Karpas-422 (cell line): ENCODE data around the gene BFSP2. TPM values are rescaled to one million over a fixed set of nuclear protein-coding genes. Genes with fewer than 3 reads are reported as not detected.

ENCODE experiments used
- DNase-seq: peaks from one replicate; pipeline ENCODE4 v3.0.0-alpha.2; 2015
- H2AFZ ChIP-seq: fragments of 200-600 bp; sonication (generic); 2 replicates; pipeline ENCODE4 v1.6.1; 2014; ENCODE audit warnings: antibody characterized with exemption, low read length, mixed read lengths
- H3K27ac ChIP-seq: fragments of 200-600 bp; sonication (generic); 2 replicates; pipeline ENCODE4 v1.5.1; 2014; ENCODE audit warnings: mild to moderate bottlenecking, low read length, moderate library complexity
- H3K27me3 ChIP-seq: fragments of 200-600 bp; sonication (generic); 2 replicates; pipeline ENCODE4 v1.6.1; 2014; ENCODE audit warnings: low read length, mixed read lengths
- H3K36me3 ChIP-seq: fragments of 200-600 bp; sonication (generic); 2 replicates; pipeline ENCODE4 v1.6.1; 2014; ENCODE audit warnings: low read length, mixed read lengths; ENCODE audit not compliant: insufficient read depth
- H3K4me1 ChIP-seq: fragments of 200-600 bp; sonication (generic); 2 replicates; pipeline ENCODE4 v1.6.1; 2014; ENCODE audit warnings: mild to moderate bottlenecking, low read length, mixed read lengths
- H3K4me2 ChIP-seq: fragments of 200-600 bp; sonication (generic); 2 replicates; pipeline ENCODE4 v1.6.1; 2014; ENCODE audit warnings: low read length, low read depth, mild to moderate bottlenecking; ENCODE audit not compliant: poor library complexity, severe bottlenecking
- H3K4me3 ChIP-seq: fragments of 200-600 bp; sonication (generic); 2 replicates; pipeline ENCODE4 v1.5.1; 2014; ENCODE audit warnings: mild to moderate bottlenecking, antibody characterized with exemption, low read length, mixed read lengths
- H3K79me2 ChIP-seq: fragments of 200-600 bp; sonication (generic); 2 replicates; pipeline ENCODE4 v1.6.1; 2014; ENCODE audit warnings: mild to moderate bottlenecking, low read length, mixed read lengths
- H3K9ac ChIP-seq: fragments of 200-600 bp; sonication (generic); 2 replicates; pipeline ENCODE4 v1.6.0; 2014; ENCODE audit warnings: low read length
- H3K9me2 ChIP-seq: fragments of 200-600 bp; sonication (generic), shearing (Covaris generic); replicated peaks from 2 replicates; pipeline ENCODE4 v1.6.0; 2014; ENCODE audit warnings: mild to moderate bottlenecking, low read length, moderate library complexity; ENCODE audit not compliant: insufficient read depth
- H3K9me3 ChIP-seq: fragments of 300-700, 200-600 bp; sonication (generic); 2 replicates; pipeline ENCODE4 v1.6.1; 2014; ENCODE audit warnings: low read length, mixed read lengths
- H4K20me1 ChIP-seq: fragments of 200-600 bp; sonication (generic); 2 replicates; pipeline ENCODE4 v1.6.1; 2014; ENCODE audit warnings: mild to moderate bottlenecking, antibody characterized with exemption, low read length, low read depth; ENCODE audit not compliant: insufficient read depth
- total RNA-seq: library from RNA; depleted of rRNA; stranded (reverse); fragments of >200 nt; shearing (Covaris generic); gene quantifications from 2 replicates; pipeline ENCODE4 v1.2.3, GENCODE V29; 2014; ENCODE audit warnings: low replicate concordance

Gene BFSP2
- total RNA-seq, 1 experiment from 2014 or later: 33.1 TPM

GRCh38 chr3:133367403-133367802 lies 32.5 kb upstream of the BFSP2 start:
- no peaks in the 10 kb centered on the region for H3K9me2 ChIP-seq

GRCh38 chr3:133367956-133368355 lies 31.9 kb upstream of the BFSP2 start:
- H2AFZ ChIP-seq: no peak overlapping the region
- H3K4me2 ChIP-seq: no peak overlapping the region
- no peak overlapping the region for H3K4me3 ChIP-seq
- H3K4me1 ChIP-seq: no peaks in the 10 kb centered on the region
- H3K79me2 ChIP-seq: no peaks in the 10 kb centered on the region
- no peak overlapping the region for H3K27ac ChIP-seq
- H3K36me3 ChIP-seq: no peaks in the 10 kb centered on the region
- H4K20me1 ChIP-seq: 0 out of 2 replicates have a peak, but pooled peaks cover 2% of the 10 kb centered on the region
- no peak overlapping the region for H3K9ac ChIP-seq
- DNase-seq: no peak
- H3K9me3 ChIP-seq: no peaks in the 10 kb centered on the region
- H3K27me3 ChIP-seq: 0 out of 2 replicates have a peak, but pooled peaks cover 3% of the 10 kb centered on the region
- H3K9me2 ChIP-seq: no peaks in the 10 kb centered on the region

More at GRCh38 chr3:133367403-133367802, 32.5 kb upstream of the BFSP2 start:
- no peak overlapping the region for H3K9ac ChIP-seq
- no peak overlapping the region for H3K27ac ChIP-seq
- no peaks in the 10 kb centered on the region for H3K9me3 ChIP-seq
- DNase-seq: no peak
- no peak overlapping the region for H3K4me3 ChIP-seq
- H3K4me1 ChIP-seq: no peaks in the 10 kb centered on the region
- H2AFZ ChIP-seq: no peak overlapping the region
- no peak overlapping the region for H3K4me2 ChIP-seq
- H4K20me1 ChIP-seq: 0 out of 2 replicates have a peak, but pooled peaks cover 2% of the 10 kb centered on the region
- no peaks in the 10 kb centered on the region for H3K36me3 ChIP-seq
- no peaks in the 10 kb centered on the region for H3K79me2 ChIP-seq
- 0 out of 2 replicates have a peak, but pooled peaks cover 3% of the 10 kb centered on the region for H3K27me3 ChIP-seq

- H4K20me1 ChIP-seq: 0 out of 2 replicates have a peak, but pooled peaks cover 2% of the 10 kb centered on the region
- H3K9ac ChIP-seq: no peak overlapping the region
- H3K27ac ChIP-seq: no peak overlapping the region
- H2AFZ ChIP-seq: no peak overlapping the region
- H3K9me2 ChIP-seq: no peaks in the 10 kb centered on the region
- 0 out of 2 replicates have a peak, but pooled peaks cover 3% of the 10 kb centered on the region for H3K27me3 ChIP-seq
- H3K4me1 ChIP-seq: no peaks in the 10 kb centered on the region
- no peak overlapping the region for H3K4me2 ChIP-seq
- DNase-seq: no peak
- H3K9me3 ChIP-seq: no peaks in the 10 kb centered on the region
- no peaks in the 10 kb centered on the region for H3K79me2 ChIP-seq
- no peaks in the 10 kb centered on the region for H3K36me3 ChIP-seq
- H3K4me3 ChIP-seq: no peak overlapping the region
Observed at GRCh38 chr3:133368371-133369067, 31.3 kb upstream of the BFSP2 start.

- Histone ChIP-seq H3K79me2 (no peaks in the 10 kb centered on the region), H3K9me2 (no peaks in the 10 kb centered on the region), H3K27me3 (0 out of 2 replicates have a peak, but pooled peaks cover 3% of the 10 kb centered on the region), H2AFZ (no peak overlapping the region), H3K9ac (no peak overlapping the region), H4K20me1 (0 out of 2 replicates have a peak, but pooled peaks cover 2% of the 10 kb centered on the region), H3K9me3 (no peaks in the 10 kb centered on the region), H3K4me2 (no peak overlapping the region), H3K36me3 (no peaks in the 10 kb centered on the region), H3K27ac (no peak overlapping the region), H3K4me1 (peaks cover 4% of the 10 kb centered on the region), H3K4me3 (no peak overlapping the region)
- DNase-seq: no peak
Observed at GRCh38 chr3:133369068-133369440, 30.8 kb upstream of the BFSP2 start.

- Histone ChIP-seq H2AFZ (no peak overlapping the region), H3K9ac (no peak overlapping the region), H4K20me1 (0 out of 2 replicates have a peak, but pooled peaks cover under 1% of the 10 kb centered on the region), H3K36me3 (no peaks in the 10 kb centered on the region), H3K27ac (no peak overlapping the region), H3K79me2 (no peaks in the 10 kb centered on the region), H3K4me3 (no peak overlapping the region), H3K4me1 (peaks cover 21% of the 10 kb centered on the region), H3K27me3 (no peaks in the 10 kb centered on the region), H3K9me2 (no peaks in the 10 kb centered on the region), H3K9me3 (no peaks in the 10 kb centered on the region), H3K4me2 (no peak overlapping the region)
- DNase-seq: no peak
Observed at GRCh38 chr3:133371181-133371580, 28.7 kb upstream of the BFSP2 start.

GRCh38 chr3:133371676-133372075 lies 28.2 kb upstream of the BFSP2 start:
- Histone ChIP-seq H3K9ac (no peak overlapping the region), H3K9me3 (no peaks in the 10 kb centered on the region), H3K4me3 (no peak overlapping the region), H3K36me3 (no peaks in the 10 kb centered on the region), H3K9me2 (no peaks in the 10 kb centered on the region), H3K27ac (no peak overlapping the region), H3K79me2 (no peaks in the 10 kb centered on the region), H3K27me3 (no peaks in the 10 kb centered on the region), H4K20me1 (no peaks in the 10 kb centered on the region), H3K4me1 (peaks cover 21% of the 10 kb centered on the region), H3K4me2 (no peak overlapping the region), H2AFZ (no peak overlapping the region)
- no peak for DNase-seq

- Histone ChIP-seq H3K4me3 (peak overlapping the region; percentile 27; the same call in 1 of the 2 replicates), H3K79me2 (no peaks in the 10 kb centered on the region), H3K9me2 (no peaks in the 10 kb centered on the region), H3K9me3 (no peaks in the 10 kb centered on the region), H3K27me3 (no peaks in the 10 kb centered on the region), H2AFZ (no peak overlapping the region), H3K4me2 (peak overlapping the region; percentile 50), H4K20me1 (no peaks in the 10 kb centered on the region), H3K36me3 (no peaks in the 10 kb centered on the region), H3K4me1 (peaks cover 21% of the 10 kb centered on the region), H3K9ac (no peak overlapping the region), H3K27ac (no peak overlapping the region)
- peak; percentile 72 for DNase-seq
Observed at GRCh38 chr3:133374708-133375402, 25.0 kb upstream of the BFSP2 start.

GRCh38 chr3:133375403-133375745 lies 24.5 kb upstream of the BFSP2 start:
- Histone ChIP-seq H3K27ac (no peak overlapping the region), H3K27me3 (no peaks in the 10 kb centered on the region), H3K36me3 (no peaks in the 10 kb centered on the region), H3K79me2 (no peaks in the 10 kb centered on the region), H4K20me1 (no peaks in the 10 kb centered on the region), H3K4me2 (peak overlapping the region; percentile 50), H2AFZ (no peak overlapping the region), H3K4me3 (0 out of 2 replicates have a peak overlapping the region, but pooled peaks have one; percentile 27), H3K9ac (no peak overlapping the region), H3K4me1 (peaks cover 21% of the 10 kb centered on the region), H3K9me2 (no peaks in the 10 kb centered on the region), H3K9me3 (no peaks in the 10 kb centered on the region)
- no peak for DNase-seq
